K562 (cell line): ENCODE data around the gene YOD1.

ENCODE experiments used
- BRD4 ChIP-seq: fragments of 200-600 bp; sonication (generic); IDR thresholded peaks from 2 replicates; pipeline ENCODE4 v1.6.1; 2017; ENCODE audit warnings: inconsistent platforms
- MAFK ChIP-seq: IDR thresholded peaks from 2 replicates; pipeline ENCODE4 v1.6.1; 2011; ENCODE audit warnings: low read length, improper control_type of control experiment
- PML ChIP-seq: IDR thresholded peaks from 2 replicates; pipeline ENCODE4 v1.6.1; 2012; ENCODE audit warnings: low read length, inconsistent platforms
- POLR2AphosphoS5 ChIP-seq: IDR thresholded peaks from 2 replicates; pipeline ENCODE4 v1.6.1; 2011; ENCODE audit warnings: mild to moderate bottlenecking, low read depth, low read length, moderate library complexity; ENCODE audit not compliant: control insufficient read depth, insufficient read depth
- TAF7 ChIP-seq: fragments of 450-650 bp; IDR thresholded peaks from 2 replicates; pipeline ENCODE4 v1.6.1; 2016; ENCODE audit warnings: missing genetic modification characterization, missing compliant biosample characterization
- ZNF24 ChIP-seq: fragments of 450-650 bp; IDR thresholded peaks from 2 replicates; pipeline ENCODE4 v1.6.1; 2016
- ZNF511 ChIP-seq: sonication (generic); formaldehyde crosslinking; IDR thresholded peaks from 2 replicates; pipeline ENCODE4 v1.8.0; 2022; ENCODE audit warnings: mild to moderate bottlenecking, missing genetic modification reagents
- ZSCAN32 ChIP-seq: fragments of 450-650 bp; formaldehyde crosslinking; IDR thresholded peaks from 2 replicates; pipeline ENCODE4 v1.4.0; 2020; ENCODE audit warnings: mild to moderate bottlenecking, moderate library complexity

GRCh38 chr1:207040181-207040533 lies 10.9 kb downstream of the YOD1 start:
- TF ChIP-seq ZNF511 (CRISPR knock-in tag) = no peak
- TF ChIP-seq ZNF24 = no peak
- no peak for TF ChIP-seq ZSCAN32 (CRISPR knock-in tag)
- no peak for TF ChIP-seq PML
- TF ChIP-seq BRD4 = no peak
- TF ChIP-seq MAFK = no peak
- TF ChIP-seq TAF7 (tag) = no peak
- TF ChIP-seq POLR2AphosphoS5 = no peak
